Iris pigment epithelial cell (primary cell): ENCODE measurements around the gene CMTM4.
"Not testable (repeated sequence)": the region's sequence is repeated elsewhere in the genome, so short reads cannot be mapped to it uniquely, and the experiment has no call there.

Experiments
- DNase-seq: peaks from one replicate; pipeline ENCODE4 v3.0.0-alpha.2; 2011; ENCODE audit warnings: low read depth

The CMTM4 gene

DNA sequence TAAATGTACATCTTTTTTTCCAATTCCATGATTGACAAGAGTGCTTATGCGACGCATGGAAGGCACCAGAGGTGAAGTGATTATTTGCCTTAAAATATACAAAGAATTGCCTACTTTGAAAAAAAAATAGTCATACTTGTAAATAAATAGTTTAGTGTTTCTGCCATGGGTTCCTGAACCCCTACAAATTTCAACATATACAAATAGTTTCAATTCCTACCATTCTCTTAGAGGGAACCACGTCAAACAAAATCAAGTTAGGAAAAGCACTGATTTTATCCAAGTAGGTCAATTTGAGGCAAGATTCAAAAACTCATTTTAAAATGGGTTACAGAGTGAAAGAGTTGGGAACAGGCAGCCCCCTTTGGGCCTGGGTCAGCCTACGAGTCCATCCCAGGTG, 80.4 kb downstream of the CMTM4 start:
- peak; percentile 54 for DNase-seq

GRCh38 chr16:66614161-66614802, 82.3 kb downstream of the CMTM4 start:
- no peak for DNase-seq

DNA sequence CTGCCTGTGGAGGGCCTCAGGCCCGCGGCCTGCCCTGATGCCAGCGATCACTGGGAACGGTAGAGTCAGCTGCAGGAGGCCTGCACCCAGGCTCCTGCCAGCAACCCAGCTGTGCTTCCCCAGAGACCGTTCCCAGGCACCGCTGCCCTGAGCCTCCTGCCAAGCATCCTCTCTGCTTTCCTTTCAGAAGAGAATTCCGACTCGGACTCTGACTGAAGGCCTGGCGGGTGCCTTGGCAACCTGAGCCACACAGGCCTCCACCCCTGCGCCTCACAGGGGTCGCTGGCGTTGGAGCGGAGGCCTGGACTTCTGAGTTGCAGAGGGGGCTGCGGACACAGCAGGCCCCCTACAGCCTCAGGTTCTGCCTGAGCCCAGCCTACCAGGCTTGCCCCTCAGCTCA, 84.1 kb downstream of the CMTM4 start:
- DNase-seq: no peak

- not testable (repeated sequence) for DNase-seq
Observed at GRCh38 chr16:66611911-66612310, 84.6 kb downstream of the CMTM4 start.

DNA sequence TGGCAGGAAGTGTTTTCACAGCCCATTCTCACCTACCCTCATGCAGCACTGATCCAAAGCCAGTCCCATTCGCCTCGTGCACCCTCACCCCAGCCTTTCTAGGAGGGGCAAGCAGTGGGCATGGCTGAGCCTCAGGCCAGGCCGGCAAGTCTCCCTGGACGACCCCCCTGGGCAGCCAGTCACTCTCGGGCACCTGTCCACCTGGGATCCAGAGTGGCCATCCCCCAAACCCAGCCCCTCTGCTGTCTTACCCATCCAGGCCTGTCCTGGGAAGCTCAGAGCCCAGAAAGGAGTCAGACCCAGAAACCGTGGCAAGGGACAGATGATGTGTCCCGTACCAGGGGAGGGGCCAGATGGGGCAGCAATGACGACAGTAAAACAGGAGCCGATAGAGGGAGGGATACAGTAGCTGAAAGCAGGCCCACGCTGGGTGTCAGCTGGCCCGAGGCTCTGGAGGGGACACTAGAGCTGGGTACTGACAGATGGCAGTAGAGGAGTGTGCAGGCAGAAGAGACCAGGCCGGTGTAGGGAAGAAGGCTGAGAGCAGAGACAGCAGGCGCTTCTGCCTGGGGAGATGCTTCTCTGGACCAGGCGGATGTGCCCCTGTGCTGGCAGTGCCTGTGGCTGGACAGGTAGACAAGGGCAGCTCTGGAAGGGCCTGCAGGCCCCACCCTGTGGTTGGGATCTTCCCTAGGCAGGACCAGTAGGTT, 86.3 kb downstream of the CMTM4 start:
- no peak for DNase-seq

DNA sequence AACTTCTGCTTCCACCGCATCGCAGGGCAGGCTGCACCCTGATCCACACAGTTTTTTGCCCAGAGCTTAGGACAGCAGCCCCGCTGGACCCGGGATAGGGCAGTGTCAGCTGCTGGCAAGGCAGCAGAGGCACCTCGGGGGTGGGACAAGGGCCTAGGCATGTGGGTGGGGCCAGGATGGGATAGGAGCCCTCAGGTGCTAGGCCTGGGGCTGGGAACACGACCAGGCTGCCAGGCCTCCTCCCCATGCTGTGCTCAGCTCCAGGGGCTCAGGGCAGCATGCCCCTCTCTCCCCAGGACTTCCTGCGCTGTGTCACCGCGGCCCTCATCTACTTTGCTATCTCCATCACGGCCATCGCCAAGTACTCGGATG, 87.4 kb downstream of the CMTM4 start:
- no peak for DNase-seq

DNA sequence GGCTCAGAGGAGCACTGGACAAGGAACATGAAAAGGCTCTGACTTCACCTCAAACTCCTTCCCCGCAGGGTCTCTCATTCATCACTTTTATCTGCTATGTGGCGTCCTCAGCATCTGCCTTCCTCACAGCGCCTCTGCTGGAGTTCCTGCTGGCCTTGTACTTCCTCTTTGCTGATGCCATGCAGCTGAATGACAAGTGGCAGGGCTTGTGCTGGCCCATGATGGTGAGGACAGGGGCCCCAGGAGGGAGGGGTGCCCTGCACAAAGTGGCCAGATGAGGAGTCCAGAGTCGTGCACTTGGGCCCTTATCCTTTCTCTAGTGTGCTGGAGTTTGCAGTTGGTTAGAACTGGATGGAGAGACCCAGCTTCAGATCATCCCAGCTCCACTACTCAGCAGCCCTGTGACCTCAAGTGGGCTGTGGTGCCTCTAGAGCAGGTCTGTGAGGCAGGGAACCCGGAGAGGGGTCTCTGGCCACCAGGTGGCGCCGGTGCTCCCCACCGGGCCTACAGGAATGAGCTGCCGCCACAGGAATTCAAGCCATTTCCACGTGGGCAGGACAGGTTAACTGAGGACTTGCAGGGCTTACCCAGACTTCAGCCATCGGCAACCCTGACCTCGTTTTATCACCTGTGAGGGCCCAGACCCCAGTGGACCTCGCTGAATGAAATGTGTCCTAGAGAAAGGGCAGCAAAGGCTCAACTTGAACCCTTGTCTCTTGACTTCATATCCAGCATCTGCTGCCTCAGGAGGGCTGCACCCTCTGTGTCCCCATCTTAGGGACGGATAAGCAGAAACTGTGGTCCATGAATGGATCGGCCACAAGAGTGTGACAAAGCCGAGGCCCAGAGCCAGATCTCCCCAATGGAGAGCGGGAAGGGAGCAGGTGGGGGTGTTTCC, 88.1 kb downstream of the CMTM4 start:
- peak; percentile 88 for DNase-seq

- no peak for DNase-seq
Observed at GRCh38 chr16:66605979-66606751, 90.4 kb downstream of the CMTM4 start.

DNA sequence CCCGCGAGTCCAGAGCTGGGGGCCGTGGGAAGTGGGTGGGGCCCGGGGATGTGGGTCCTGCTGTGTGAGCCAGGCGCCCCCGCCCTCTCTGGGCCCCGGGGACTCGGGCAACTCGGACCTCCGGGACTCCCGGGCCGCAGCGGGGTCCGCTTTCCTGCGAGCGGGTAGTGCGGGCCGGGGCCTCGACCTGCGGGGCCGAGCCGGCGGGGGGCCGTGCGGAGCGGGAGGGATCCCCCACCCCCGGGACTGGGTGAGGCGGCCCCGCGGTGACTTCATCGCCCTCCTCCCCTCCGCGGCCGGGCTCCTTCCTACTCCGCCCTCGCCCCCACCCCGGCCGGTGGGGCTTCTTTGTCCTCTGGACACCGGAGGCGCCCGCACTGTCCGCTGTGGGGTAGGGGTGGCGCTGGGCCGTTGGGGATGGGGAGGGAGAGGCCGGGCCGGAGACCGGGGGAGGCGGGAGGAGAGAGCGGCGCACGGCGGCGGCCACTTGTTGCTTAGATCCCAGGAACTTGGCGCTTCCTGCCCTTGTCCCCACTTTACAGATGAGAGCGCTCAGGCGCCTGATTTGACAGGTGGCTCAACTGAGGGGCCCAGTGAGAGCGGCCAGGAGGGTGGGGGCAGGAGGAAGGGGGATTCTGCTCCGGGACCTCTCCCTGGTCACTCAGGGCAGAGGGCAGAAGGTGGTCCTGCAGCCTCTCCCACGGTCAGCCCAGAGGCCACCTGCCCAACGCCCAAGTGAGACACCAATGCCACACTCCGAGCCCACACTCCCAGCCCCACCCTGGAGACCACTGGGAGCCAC, 91.2 kb downstream of the CMTM4 start:
- peak; percentile 53 for DNase-seq

GRCh38 chr16:66604376-66605176, 92.0 kb downstream of the CMTM4 start, which contains the start of gene CMTM3:
TSS of gene CMTM3 (plus strand) at chr16:66604704. CDS start at chr16:66604806, 102 bp downstream.
- peak; percentile 67 for DNase-seq

DNA sequence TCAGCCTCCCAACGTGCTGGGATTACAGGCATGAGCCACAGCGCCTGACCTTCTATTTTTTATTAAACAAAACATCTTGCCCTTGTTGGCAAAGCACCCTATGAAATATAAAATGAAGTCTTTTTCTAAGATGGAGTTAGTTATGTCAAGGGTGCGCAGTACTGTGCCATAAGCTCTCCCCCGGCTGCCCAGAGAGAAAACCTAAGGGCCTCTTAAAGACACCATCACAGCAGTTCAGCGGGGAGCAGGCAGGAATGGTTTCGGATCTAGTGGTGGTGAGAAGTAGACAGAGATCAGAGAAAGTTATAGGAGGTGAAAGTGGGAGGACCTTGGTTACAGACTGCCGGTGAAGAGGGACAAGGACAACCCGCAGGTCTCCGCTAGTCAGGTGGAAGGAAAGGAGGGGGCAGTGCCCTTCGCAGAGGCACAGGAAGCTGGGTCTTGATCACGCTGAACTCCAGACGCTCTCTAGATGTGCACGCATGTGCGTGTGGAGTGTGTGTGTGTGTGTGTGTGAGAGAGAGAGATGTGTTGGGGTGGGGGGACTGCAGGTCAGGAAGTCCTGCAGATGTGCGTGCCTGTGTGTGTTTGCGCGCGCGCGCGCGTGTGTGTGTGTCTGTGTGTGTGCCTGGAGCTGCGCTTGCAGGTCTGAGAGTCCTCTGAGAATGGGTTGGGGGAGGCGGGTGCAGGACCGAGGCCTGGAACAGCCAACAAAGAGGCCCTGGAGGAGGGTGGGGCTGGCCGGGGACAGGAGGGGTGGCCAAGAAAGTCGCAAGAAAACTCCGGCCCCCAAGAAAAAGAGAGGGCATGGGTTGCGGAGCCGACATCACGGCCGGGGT, 92.8 kb downstream of the CMTM4 start:
- DNase-seq: peak; percentile 72

DNA sequence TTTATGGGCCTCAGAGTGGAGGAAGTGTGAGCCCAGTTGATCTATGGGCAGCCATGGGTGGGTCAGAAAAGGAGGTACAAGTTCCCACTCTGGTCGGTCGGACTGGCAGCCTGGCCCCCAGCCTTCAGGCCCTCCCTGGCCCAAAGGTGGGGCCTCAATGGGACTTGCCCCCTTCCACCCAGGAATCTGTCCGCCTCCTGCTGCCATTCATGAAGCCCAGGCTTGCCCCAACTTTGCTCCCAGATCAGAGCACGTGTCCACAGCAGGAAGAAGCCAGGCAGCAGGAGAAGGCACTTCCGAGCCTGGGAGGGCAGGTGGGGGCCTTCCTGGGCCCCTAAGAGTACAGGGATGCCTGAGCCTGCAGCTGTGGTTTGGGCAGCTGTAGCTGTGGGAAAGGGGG, 95.1 kb downstream of the CMTM4 start:
- DNase-seq: no peak

GRCh38 chr16:66600477-66600876, 96.1 kb downstream of the CMTM4 start:
- DNase-seq: no peak

DNA sequence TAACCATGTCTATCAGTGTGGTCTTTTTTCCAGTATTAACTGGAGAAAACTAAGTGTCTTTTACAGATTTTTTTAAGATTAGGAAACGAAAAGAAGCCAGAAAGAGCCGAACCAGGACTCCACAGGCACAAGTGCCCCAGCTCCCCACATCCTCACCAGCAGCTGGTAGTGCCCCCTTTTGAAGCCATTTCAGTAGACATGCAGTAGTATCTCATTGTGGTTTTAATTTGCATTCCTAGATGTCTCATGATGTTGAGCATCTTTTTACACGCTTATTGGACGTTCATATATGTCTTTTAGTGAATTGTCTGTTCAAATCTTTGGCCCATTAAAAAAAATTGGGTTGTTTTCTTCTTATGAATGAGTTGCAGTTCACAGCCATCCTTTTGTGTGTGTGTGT, 96.8 kb downstream of the CMTM4 start:
- DNase-seq: no peak

- no peak for DNase-seq
Observed at GRCh38 chr16:66598111-66598510, 98.4 kb downstream of the CMTM4 start.

DNA sequence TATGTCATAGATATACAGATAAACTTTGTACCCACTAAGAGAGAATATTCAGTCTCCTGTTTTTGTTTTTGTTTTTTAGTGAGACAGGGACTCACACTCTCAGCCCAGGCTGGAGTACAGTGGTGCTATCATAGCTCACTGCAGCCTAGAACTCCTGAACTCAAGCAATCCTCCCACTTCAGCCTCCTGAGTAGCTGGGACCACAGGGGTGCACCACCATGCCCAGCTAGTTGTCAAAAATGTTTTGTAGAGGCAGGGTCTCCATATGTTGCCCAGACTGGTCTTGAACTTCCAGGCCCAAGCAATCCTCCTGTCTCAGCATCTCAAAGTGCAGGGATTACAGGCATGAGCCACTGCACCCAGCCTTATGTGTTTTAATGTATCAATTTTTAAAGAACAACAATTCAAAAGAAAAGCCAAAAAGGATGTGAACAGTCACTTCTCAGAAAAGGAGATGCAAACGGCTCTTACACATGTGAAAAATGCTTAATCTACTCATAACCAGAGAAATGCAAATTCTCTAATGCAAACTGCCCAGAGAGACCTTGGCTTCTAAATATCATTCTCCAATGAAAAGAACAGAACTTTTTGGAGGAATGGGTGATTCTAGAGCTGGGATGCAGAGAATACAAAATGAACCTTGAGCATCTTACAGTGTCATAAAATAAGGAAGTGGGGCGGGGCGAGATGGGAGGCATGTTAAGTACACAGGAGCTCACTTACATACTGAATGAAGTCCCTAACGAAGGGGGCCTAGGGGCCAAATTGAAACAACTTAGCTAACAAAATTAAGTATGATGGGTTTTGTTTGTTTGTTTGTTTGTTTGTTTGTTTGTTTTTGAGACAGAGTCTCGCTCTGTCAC, 99.3 kb downstream of the CMTM4 start:
- DNase-seq: no peak

GRCh38 chr16:66596559-66596958, 100.0 kb downstream of the CMTM4 start:
- DNase-seq: not testable (repeated sequence)

- DNase-seq: no peak
Observed at GRCh38 chr16:66594739-66595138, 101.8 kb downstream of the CMTM4 start.
